OCI-LY3 (cell line): ENCODE data around the gene TRPM1.

ENCODE experiments used
- EZH2phosphoT487 ChIP-seq: fragments of 200-600 bp; shearing (Covaris generic); IDR thresholded peaks from 2 replicates; pipeline ENCODE4 v1.6.1; 2018; ENCODE audit warnings: antibody characterized with exemption, mixed run types, low read depth
- TF ChIP-seq, protein P1 (sequence below): fragments of 200-600, 300-600 bp; sonication (generic); IDR thresholded peaks from 2 replicates; pipeline ENCODE4 v1.5.1; 2014; ENCODE audit warnings: antibody characterized with exemption, low read length, low read depth

DNA sequence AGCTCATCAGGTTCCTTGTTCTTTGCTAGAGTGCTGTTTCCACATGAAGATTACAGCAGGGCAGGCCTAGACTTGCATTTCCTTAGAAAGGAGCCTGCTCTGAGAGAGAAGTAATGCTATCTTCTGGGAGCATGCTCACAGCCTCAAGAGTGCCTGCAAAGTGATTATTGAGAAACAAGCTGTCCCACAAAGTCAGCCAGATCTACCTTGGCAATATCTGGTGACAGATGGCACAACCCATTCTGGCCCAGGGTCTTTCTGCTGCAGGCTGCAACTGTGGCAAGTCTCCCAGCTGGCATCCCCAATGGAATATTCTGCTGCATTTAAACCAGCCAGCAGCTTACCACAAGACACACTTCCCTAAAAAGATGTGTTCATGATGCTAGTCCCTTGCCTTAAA, 139.4 kb downstream of the TRPM1 start:
- TF ChIP-seq, protein P1, sequence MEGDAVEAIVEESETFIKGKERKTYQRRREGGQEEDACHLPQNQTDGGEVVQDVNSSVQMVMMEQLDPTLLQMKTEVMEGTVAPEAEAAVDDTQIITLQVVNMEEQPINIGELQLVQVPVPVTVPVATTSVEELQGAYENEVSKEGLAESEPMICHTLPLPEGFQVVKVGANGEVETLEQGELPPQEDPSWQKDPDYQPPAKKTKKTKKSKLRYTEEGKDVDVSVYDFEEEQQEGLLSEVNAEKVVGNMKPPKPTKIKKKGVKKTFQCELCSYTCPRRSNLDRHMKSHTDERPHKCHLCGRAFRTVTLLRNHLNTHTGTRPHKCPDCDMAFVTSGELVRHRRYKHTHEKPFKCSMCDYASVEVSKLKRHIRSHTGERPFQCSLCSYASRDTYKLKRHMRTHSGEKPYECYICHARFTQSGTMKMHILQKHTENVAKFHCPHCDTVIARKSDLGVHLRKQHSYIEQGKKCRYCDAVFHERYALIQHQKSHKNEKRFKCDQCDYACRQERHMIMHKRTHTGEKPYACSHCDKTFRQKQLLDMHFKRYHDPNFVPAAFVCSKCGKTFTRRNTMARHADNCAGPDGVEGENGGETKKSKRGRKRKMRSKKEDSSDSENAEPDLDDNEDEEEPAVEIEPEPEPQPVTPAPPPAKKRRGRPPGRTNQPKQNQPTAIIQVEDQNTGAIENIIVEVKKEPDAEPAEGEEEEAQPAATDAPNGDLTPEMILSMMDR = no peak
- TF ChIP-seq EZH2phosphoT487 = no peak
